SK-N-MC (cell line): ENCODE measurements around the gene PTGS1.

ENCODE experiments used
- EZH2 ChIP-seq: fragments of 200-600 bp; sonication (generic); IDR thresholded peaks from one replicate; pipeline ENCODE4 v1.6.1; 2017; ENCODE audit warnings: antibody characterized with exemption
- POLR2AphosphoS5 ChIP-seq: IDR thresholded peaks from 2 replicates; pipeline ENCODE4 v1.6.1; 2012; ENCODE audit warnings: mild to moderate bottlenecking, low read depth, low read length, borderline replicate concordance

DNA sequence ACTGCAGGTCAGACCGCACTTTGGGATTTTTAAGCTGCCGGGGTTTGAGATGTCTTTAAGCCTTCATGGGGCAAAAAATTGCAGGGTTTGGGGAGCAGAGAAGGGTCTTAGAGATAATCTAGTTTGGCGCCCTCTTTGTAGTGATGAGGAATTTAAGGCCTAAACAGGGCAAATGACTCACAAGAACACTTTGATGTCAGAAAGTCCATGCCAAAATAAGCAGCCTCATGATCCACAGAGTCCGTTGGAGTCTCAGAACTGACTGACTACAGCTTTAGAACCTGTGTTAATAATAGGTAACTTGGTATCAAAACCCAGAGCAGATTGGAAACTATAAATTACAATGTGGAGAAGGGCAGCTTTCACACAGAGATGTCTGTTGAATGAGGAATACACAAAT, 35.9 kb upstream of the PTGS1 start:
- no peak for TF ChIP-seq EZH2
- no peak for TF ChIP-seq POLR2AphosphoS5
